ENCODE data around the gene SDC3. TPM values are rescaled to one million over a fixed set of nuclear protein-coding genes. Genes with fewer than 3 reads are reported as not detected.
"Not testable (repeated sequence)": the region's sequence is repeated elsewhere in the genome, so short reads cannot be mapped to it uniquely, and the experiment has no call there.

SDC3 gene
- total RNA-seq, 1 donor from 2014 or later, result 2.4 TPM

DNA sequence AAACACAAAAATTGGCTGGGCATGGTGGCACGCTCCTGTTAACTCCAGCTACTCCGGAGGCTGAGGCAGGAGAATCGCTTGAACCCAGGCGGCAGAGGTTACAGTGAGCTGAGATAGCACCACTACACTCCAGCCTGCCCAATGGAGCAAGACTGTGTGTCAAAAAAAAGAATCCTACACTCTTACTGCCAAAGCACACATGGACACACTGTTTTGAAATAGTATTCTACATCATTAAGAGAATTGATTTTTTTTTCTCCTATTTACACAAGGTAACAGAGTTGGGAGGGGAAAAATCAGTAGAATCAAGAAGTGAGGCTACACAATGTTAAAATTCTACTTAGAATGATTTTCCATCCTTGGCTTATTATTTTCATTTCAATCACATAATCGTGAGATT is 42.1 kb upstream of the SDC3 start:
- DNase-seq (ENCODE audit: low read depth), result no peak
- H3K36me3 ChIP-seq (ENCODE audit: control insufficient read depth, insufficient read depth, low read length), result peaks cover 21% of the 10 kb centered on the region
- H3K27me3 ChIP-seq (ENCODE audit: control insufficient read depth, insufficient read depth, low read length), result no peaks in the 10 kb centered on the region
- FAIRE-seq, result no peak
- no peak overlapping the region for H3K4me3 ChIP-seq (ENCODE audit: low read depth, low read length)
- TF ChIP-seq, protein P1, sequence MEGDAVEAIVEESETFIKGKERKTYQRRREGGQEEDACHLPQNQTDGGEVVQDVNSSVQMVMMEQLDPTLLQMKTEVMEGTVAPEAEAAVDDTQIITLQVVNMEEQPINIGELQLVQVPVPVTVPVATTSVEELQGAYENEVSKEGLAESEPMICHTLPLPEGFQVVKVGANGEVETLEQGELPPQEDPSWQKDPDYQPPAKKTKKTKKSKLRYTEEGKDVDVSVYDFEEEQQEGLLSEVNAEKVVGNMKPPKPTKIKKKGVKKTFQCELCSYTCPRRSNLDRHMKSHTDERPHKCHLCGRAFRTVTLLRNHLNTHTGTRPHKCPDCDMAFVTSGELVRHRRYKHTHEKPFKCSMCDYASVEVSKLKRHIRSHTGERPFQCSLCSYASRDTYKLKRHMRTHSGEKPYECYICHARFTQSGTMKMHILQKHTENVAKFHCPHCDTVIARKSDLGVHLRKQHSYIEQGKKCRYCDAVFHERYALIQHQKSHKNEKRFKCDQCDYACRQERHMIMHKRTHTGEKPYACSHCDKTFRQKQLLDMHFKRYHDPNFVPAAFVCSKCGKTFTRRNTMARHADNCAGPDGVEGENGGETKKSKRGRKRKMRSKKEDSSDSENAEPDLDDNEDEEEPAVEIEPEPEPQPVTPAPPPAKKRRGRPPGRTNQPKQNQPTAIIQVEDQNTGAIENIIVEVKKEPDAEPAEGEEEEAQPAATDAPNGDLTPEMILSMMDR (IDR thresholded peaks at IDR 0.05; ENCODE audit: insufficient read depth, low read length, severe bottlenecking), result no peak

GRCh38 chr1:30950053-30950452 is 41.5 kb upstream of the SDC3 start:
- TF ChIP-seq, protein P1 (IDR thresholded peaks at IDR 0.05; ENCODE audit: insufficient read depth, low read length, severe bottlenecking), result no peak
- no peak for FAIRE-seq
- no peak for DNase-seq (ENCODE audit: low read depth)
- H3K27me3 ChIP-seq (ENCODE audit: control insufficient read depth, insufficient read depth, low read length), result no peaks in the 10 kb centered on the region
- no peak overlapping the region for H3K4me3 ChIP-seq (ENCODE audit: low read depth, low read length)
- H3K36me3 ChIP-seq (ENCODE audit: control insufficient read depth, insufficient read depth, low read length), result peaks cover 22% of the 10 kb centered on the region

GRCh38 chr1:30949487-30949838 is 40.9 kb upstream of the SDC3 start:
- peaks cover 23% of the 10 kb centered on the region for H3K36me3 ChIP-seq (ENCODE audit: control insufficient read depth, insufficient read depth, low read length)
- FAIRE-seq; H3K27me3 ChIP-seq (ENCODE audit: control insufficient read depth, insufficient read depth, low read length); DNase-seq (ENCODE audit: low read depth); H3K4me3 ChIP-seq (ENCODE audit: low read depth, low read length): not testable (repeated sequence)

GRCh38 chr1:30948813-30949486 is 40.4 kb upstream of the SDC3 start:
- peak; percentile 97 for FAIRE-seq
- not testable (repeated sequence) for DNase-seq (ENCODE audit: low read depth); H3K4me3 ChIP-seq (ENCODE audit: low read depth, low read length); H3K27me3 ChIP-seq (ENCODE audit: control insufficient read depth, insufficient read depth, low read length)
- H3K36me3 ChIP-seq (ENCODE audit: control insufficient read depth, insufficient read depth, low read length), result peaks cover 22% of the 10 kb centered on the region

- TF ChIP-seq, protein P1 (IDR thresholded peaks at IDR 0.05; ENCODE audit: insufficient read depth, low read length, severe bottlenecking), result no peak
- Histone ChIP-seq H3K36me3 (ENCODE audit: control insufficient read depth, insufficient read depth, low read length) (peaks cover 21% of the 10 kb centered on the region), H3K4me3 (ENCODE audit: low read depth, low read length) (no peak overlapping the region), H3K27me3 (ENCODE audit: control insufficient read depth, insufficient read depth, low read length) (no peaks in the 10 kb centered on the region)
- FAIRE-seq (no peak), DNase-seq (ENCODE audit: low read depth) (no peak)
These were observed 39.7 kb upstream of the SDC3 start for GRCh38 chr1:30948278-30948677.

- TF ChIP-seq, protein P1 (IDR thresholded peaks at IDR 0.05; ENCODE audit: insufficient read depth, low read length, severe bottlenecking), result no peak
- DNase-seq (ENCODE audit: low read depth) (no peak), FAIRE-seq (no peak)
- Histone ChIP-seq H3K27me3 (ENCODE audit: control insufficient read depth, insufficient read depth, low read length) (no peaks in the 10 kb centered on the region), H3K4me3 (ENCODE audit: low read depth, low read length) (no peak overlapping the region), H3K36me3 (ENCODE audit: control insufficient read depth, insufficient read depth, low read length) (peaks cover 23% of the 10 kb centered on the region)
These were observed 38.7 kb upstream of the SDC3 start for GRCh38 chr1:30947212-30947611.

- TF ChIP-seq, protein P1 (IDR thresholded peaks at IDR 0.05; ENCODE audit: insufficient read depth, low read length, severe bottlenecking), result no peak
These were observed 33.9 kb upstream of the SDC3 start for GRCh38 chr1:30942326-30942963.

More at GRCh38 chr1:30942326-30942963, 33.9 kb upstream of the SDC3 start:
- FAIRE-seq (no peak), DNase-seq (ENCODE audit: low read depth) (no peak)
- Histone ChIP-seq H3K4me3 (ENCODE audit: low read depth, low read length) (no peak overlapping the region), H3K36me3 (ENCODE audit: control insufficient read depth, insufficient read depth, low read length) (peaks cover 17% of the 10 kb centered on the region), H3K27me3 (ENCODE audit: control insufficient read depth, insufficient read depth, low read length) (no peaks in the 10 kb centered on the region)

Measured in bronchial epithelial cell (primary cell).